ENCODE data around the gene PRSS36. TPM values are rescaled to one million over a fixed set of nuclear protein-coding genes. Genes with fewer than 3 reads are reported as not detected.

PRSS36 gene
- total RNA-seq, 1 donor from 2014 or later = 0.52 TPM

- H3K4me3 ChIP-seq (ENCODE audit: low read length in 3 of 3) = peak overlapping the region in 1 of 3 donors; percentile 13
- H3K36me3 ChIP-seq (ENCODE audit: control insufficient read depth in 3 of 3, insufficient read depth in 3 of 3, low read length in 3 of 3) = peaks cover 48 to 62% (median 56%) of the 10 kb centered on the region in 3 donors
- H3K27ac ChIP-seq (ENCODE audit: low read depth, low read length) = peak overlapping the region; percentile 74
- H3K9ac ChIP-seq (ENCODE audit: low read depth in 1 of 3, low read length in 3 of 3) = peak overlapping the region; percentile 32 to 76 (median 70)
- H3K27me3 ChIP-seq (ENCODE audit: control insufficient read depth in 3 of 3, insufficient read depth in 3 of 3, low read length in 3 of 3) = no peaks in the 10 kb centered on the region
- peaks cover 33 to 37% (median 35%) of the 10 kb centered on the region in 3 donors for H3K4me1 ChIP-seq (ENCODE audit: control insufficient read depth in 3 of 3, insufficient read depth in 3 of 3, low read length in 3 of 3)
- H3K9me3 ChIP-seq (ENCODE audit: control insufficient read depth in 3 of 3, low read length in 3 of 3) = no peaks in the 10 kb centered on the region
Measured at GRCh38 chr16:31128711-31129567, 20.9 kb downstream of the PRSS36 start.

GRCh38 chr16:31127182-31127581 is 22.7 kb downstream of the PRSS36 start:
- Histone ChIP-seq H3K36me3 (ENCODE audit: control insufficient read depth in 3 of 3, insufficient read depth in 3 of 3, low read length in 3 of 3) (peaks cover 51 to 62% (median 55%) of the 10 kb centered on the region in 3 donors), H3K4me1 (ENCODE audit: control insufficient read depth in 3 of 3, insufficient read depth in 3 of 3, low read length in 3 of 3) (peaks cover 33 to 35% (median 34%) of the 10 kb centered on the region in 3 donors), H3K9ac (ENCODE audit: low read depth in 1 of 3, low read length in 3 of 3) (peak overlapping the region; percentile 32 to 57 (median 51)), H3K9me3 (ENCODE audit: control insufficient read depth in 3 of 3, low read length in 3 of 3) (no peaks in the 10 kb centered on the region), H3K4me3 (ENCODE audit: low read length in 3 of 3) (no peak overlapping the region), H3K27me3 (ENCODE audit: control insufficient read depth in 3 of 3, insufficient read depth in 3 of 3, low read length in 3 of 3) (no peaks in the 10 kb centered on the region), H3K27ac (ENCODE audit: low read depth, low read length) (peak overlapping the region; percentile 74)

- Histone ChIP-seq H3K4me1 (ENCODE audit: control insufficient read depth in 3 of 3, insufficient read depth in 3 of 3, low read length in 3 of 3) (peaks cover 33 to 35% (median 34%) of the 10 kb centered on the region in 3 donors), H3K4me3 (ENCODE audit: low read length in 3 of 3) (no peak overlapping the region), H3K27ac (ENCODE audit: low read depth, low read length) (no peak overlapping the region), H3K9me3 (ENCODE audit: control insufficient read depth in 3 of 3, low read length in 3 of 3) (no peaks in the 10 kb centered on the region), H3K9ac (ENCODE audit: low read depth in 1 of 3, low read length in 3 of 3) (peak overlapping the region in 1 of 3 donors; percentile 36), H3K27me3 (ENCODE audit: control insufficient read depth in 3 of 3, insufficient read depth in 3 of 3, low read length in 3 of 3) (no peaks in the 10 kb centered on the region), H3K36me3 (ENCODE audit: control insufficient read depth in 3 of 3, insufficient read depth in 3 of 3, low read length in 3 of 3) (peaks cover 49 to 60% (median 59%) of the 10 kb centered on the region in 3 donors)
Measured at GRCh38 chr16:31125844-31126243, 24.0 kb downstream of the PRSS36 start.

GRCh38 chr16:31120129-31120528 is 29.7 kb downstream of the PRSS36 start:
- Histone ChIP-seq H3K9me3 (ENCODE audit: control insufficient read depth in 3 of 3, low read length in 3 of 3) (no peaks in the 10 kb centered on the region), H3K9ac (ENCODE audit: low read depth in 1 of 3, low read length in 3 of 3) (peak overlapping the region in 1 of 3 donors; percentile 68), H3K36me3 (ENCODE audit: control insufficient read depth in 3 of 3, insufficient read depth in 3 of 3, low read length in 3 of 3) (peaks cover 31 to 42% (median 33%) of the 10 kb centered on the region in 3 donors), H3K27me3 (ENCODE audit: control insufficient read depth in 3 of 3, insufficient read depth in 3 of 3, low read length in 3 of 3) (no peaks in the 10 kb centered on the region), H3K27ac (ENCODE audit: low read depth, low read length) (no peak overlapping the region), H3K4me1 (ENCODE audit: control insufficient read depth in 3 of 3, insufficient read depth in 3 of 3, low read length in 3 of 3) (peaks cover 12 to 18% (median 14%) of the 10 kb centered on the region in 3 donors), H3K4me3 (ENCODE audit: low read length in 3 of 3) (no peak overlapping the region)

- peaks cover 17 to 24% (median 23%) of the 10 kb centered on the region in 3 donors for H3K4me1 ChIP-seq (ENCODE audit: control insufficient read depth in 3 of 3, insufficient read depth in 3 of 3, low read length in 3 of 3)
Measured at GRCh38 chr16:31118223-31119155, 31.4 kb downstream of the PRSS36 start.

GRCh38 chr16:31117384-31118222 is 32.3 kb downstream of the PRSS36 start, which contains the start of gene KAT8:
Gene KAT8, plus strand, starts transcription at chr16:31117664. Its CDS starts 18 bp downstream, at chr16:31117682.
- Histone ChIP-seq H3K9me3 (ENCODE audit: control insufficient read depth in 3 of 3, low read length in 3 of 3) (no peaks in the 10 kb centered on the region), H3K9ac (ENCODE audit: low read depth in 1 of 3, low read length in 3 of 3) (peak within 1 kb of the TSS; percentile 89 to 99 (median 95)), H3K4me1 (ENCODE audit: control insufficient read depth in 3 of 3, insufficient read depth in 3 of 3, low read length in 3 of 3) (peaks cover 26 to 33% (median 31%) of the 10 kb centered on the region in 3 donors), H3K36me3 (ENCODE audit: control insufficient read depth in 3 of 3, insufficient read depth in 3 of 3, low read length in 3 of 3) (peaks cover 25 to 34% (median 27%) of the 10 kb centered on the region in 3 donors), H3K27ac (ENCODE audit: low read depth, low read length) (peak within 1 kb of the TSS; percentile 96), H3K27me3 (ENCODE audit: control insufficient read depth in 3 of 3, insufficient read depth in 3 of 3, low read length in 3 of 3) (no peaks in the 10 kb centered on the region), H3K4me3 (ENCODE audit: low read length in 3 of 3) (peak within 1 kb of the TSS; percentile 88 to 97 (median 92))

More at GRCh38 chr16:31118223-31119155, 31.4 kb downstream of the PRSS36 start:
- Histone ChIP-seq H3K9me3 (ENCODE audit: control insufficient read depth in 3 of 3, low read length in 3 of 3) (no peaks in the 10 kb centered on the region), H3K9ac (ENCODE audit: low read depth in 1 of 3, low read length in 3 of 3) (peak overlapping the region; percentile 89 to 99 (median 95)), H3K4me3 (ENCODE audit: low read length in 3 of 3) (peak overlapping the region; percentile 88 to 97 (median 92)), H3K27ac (ENCODE audit: low read depth, low read length) (peak overlapping the region; percentile 96), H3K36me3 (ENCODE audit: control insufficient read depth in 3 of 3, insufficient read depth in 3 of 3, low read length in 3 of 3) (peaks cover 25 to 34% (median 27%) of the 10 kb centered on the region in 3 donors), H3K27me3 (ENCODE audit: control insufficient read depth in 3 of 3, insufficient read depth in 3 of 3, low read length in 3 of 3) (no peaks in the 10 kb centered on the region)

- H3K36me3 ChIP-seq (ENCODE audit: control insufficient read depth in 3 of 3, insufficient read depth in 3 of 3, low read length in 3 of 3) = peaks cover 30 to 37% (median 34%) of the 10 kb centered on the region in 3 donors
- no peaks in the 10 kb centered on the region for H3K27me3 ChIP-seq (ENCODE audit: control insufficient read depth in 3 of 3, insufficient read depth in 3 of 3, low read length in 3 of 3)
- H3K4me1 ChIP-seq (ENCODE audit: control insufficient read depth in 3 of 3, insufficient read depth in 3 of 3, low read length in 3 of 3) = peaks cover 41 to 56% (median 52%) of the 10 kb centered on the region in 3 donors
- H3K9ac ChIP-seq (ENCODE audit: low read depth in 1 of 3, low read length in 3 of 3) = no peak overlapping the region
- H3K4me3 ChIP-seq (ENCODE audit: low read length in 3 of 3) = no peak overlapping the region
- peak overlapping the region; percentile 78 for H3K27ac ChIP-seq (ENCODE audit: low read depth, low read length)
- H3K9me3 ChIP-seq (ENCODE audit: control insufficient read depth in 3 of 3, low read length in 3 of 3) = no peaks in the 10 kb centered on the region
Measured at GRCh38 chr16:31114468-31114867, 35.4 kb downstream of the PRSS36 start.

- Histone ChIP-seq H3K27ac (ENCODE audit: low read depth, low read length) (peak overlapping the region; percentile 78), H3K4me1 (ENCODE audit: control insufficient read depth in 3 of 3, insufficient read depth in 3 of 3, low read length in 3 of 3) (peaks cover 43 to 59% (median 53%) of the 10 kb centered on the region in 3 donors), H3K4me3 (ENCODE audit: low read length in 3 of 3) (peak overlapping the region in 2 of 3 donors; percentile 3 to 35)
Measured at GRCh38 chr16:31113121-31114120, 36.4 kb downstream of the PRSS36 start.

More at GRCh38 chr16:31113121-31114120, 36.4 kb downstream of the PRSS36 start:
- Histone ChIP-seq H3K27me3 (ENCODE audit: control insufficient read depth in 3 of 3, insufficient read depth in 3 of 3, low read length in 3 of 3) (no peaks in the 10 kb centered on the region), H3K9ac (ENCODE audit: low read depth in 1 of 3, low read length in 3 of 3) (peak overlapping the region; percentile 23 to 79 (median 76)), H3K9me3 (ENCODE audit: control insufficient read depth in 3 of 3, low read length in 3 of 3) (no peaks in the 10 kb centered on the region), H3K36me3 (ENCODE audit: control insufficient read depth in 3 of 3, insufficient read depth in 3 of 3, low read length in 3 of 3) (peaks cover 33 to 34% (median 34%) of the 10 kb centered on the region in 3 donors)
